ENCODE data around the gene MYT1. TPM values are rescaled to one million over a fixed set of nuclear protein-coding genes. Genes with fewer than 3 reads are reported as not detected.

MYT1 gene
- total and polyA plus RNA-seq, 4 donors: under 0.01 to 6.5 (median 0.08) TPM

DNA sequence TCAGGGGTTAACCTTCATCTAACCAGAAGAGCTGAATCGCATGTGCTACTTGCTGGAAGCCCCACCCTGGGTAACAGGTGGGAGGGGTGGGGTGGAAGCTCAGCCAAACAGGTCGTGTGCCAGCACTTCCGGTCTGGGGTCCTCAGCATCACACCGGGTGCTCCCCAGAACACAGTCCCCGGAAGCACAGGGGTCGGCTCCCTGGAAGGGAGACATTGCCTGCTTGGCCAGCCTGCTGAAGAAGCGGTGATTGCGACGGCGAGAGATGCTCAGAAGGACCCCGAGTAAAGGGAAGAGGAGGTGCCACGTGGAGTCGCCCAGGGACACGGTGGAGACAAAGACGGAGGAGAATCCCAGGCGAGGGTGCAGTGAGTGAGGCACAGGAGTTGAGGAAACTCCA, 36.5 kb downstream of the MYT1 start:
- no peak for DNase-seq (ENCODE audit: low spot score)
- H3K27me3 ChIP-seq (ENCODE audit: control insufficient read depth in 4 of 4, insufficient read depth in 4 of 4, low read length in 3 of 4): no peaks in the 10 kb centered on the region
- H3K9me3 ChIP-seq (ENCODE audit: control insufficient read depth in 4 of 4, low read length in 3 of 4): no peaks in the 10 kb centered on the region
- H3K9ac ChIP-seq (ENCODE audit: low read depth in 1 of 2, low read length in 2 of 2): no peak overlapping the region
- TF ChIP-seq, protein P1, sequence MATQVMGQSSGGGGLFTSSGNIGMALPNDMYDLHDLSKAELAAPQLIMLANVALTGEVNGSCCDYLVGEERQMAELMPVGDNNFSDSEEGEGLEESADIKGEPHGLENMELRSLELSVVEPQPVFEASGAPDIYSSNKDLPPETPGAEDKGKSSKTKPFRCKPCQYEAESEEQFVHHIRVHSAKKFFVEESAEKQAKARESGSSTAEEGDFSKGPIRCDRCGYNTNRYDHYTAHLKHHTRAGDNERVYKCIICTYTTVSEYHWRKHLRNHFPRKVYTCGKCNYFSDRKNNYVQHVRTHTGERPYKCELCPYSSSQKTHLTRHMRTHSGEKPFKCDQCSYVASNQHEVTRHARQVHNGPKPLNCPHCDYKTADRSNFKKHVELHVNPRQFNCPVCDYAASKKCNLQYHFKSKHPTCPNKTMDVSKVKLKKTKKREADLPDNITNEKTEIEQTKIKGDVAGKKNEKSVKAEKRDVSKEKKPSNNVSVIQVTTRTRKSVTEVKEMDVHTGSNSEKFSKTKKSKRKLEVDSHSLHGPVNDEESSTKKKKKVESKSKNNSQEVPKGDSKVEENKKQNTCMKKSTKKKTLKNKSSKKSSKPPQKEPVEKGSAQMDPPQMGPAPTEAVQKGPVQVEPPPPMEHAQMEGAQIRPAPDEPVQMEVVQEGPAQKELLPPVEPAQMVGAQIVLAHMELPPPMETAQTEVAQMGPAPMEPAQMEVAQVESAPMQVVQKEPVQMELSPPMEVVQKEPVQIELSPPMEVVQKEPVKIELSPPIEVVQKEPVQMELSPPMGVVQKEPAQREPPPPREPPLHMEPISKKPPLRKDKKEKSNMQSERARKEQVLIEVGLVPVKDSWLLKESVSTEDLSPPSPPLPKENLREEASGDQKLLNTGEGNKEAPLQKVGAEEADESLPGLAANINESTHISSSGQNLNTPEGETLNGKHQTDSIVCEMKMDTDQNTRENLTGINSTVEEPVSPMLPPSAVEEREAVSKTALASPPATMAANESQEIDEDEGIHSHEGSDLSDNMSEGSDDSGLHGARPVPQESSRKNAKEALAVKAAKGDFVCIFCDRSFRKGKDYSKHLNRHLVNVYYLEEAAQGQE (IDR thresholded peaks at IDR 0.05): no peak
- TF ChIP-seq, protein P2, sequence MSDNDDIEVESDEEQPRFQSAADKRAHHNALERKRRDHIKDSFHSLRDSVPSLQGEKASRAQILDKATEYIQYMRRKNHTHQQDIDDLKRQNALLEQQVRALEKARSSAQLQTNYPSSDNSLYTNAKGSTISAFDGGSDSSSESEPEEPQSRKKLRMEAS (IDR thresholded peaks at IDR 0.05): no peak
- no peak for TF ChIP-seq YY1 (IDR thresholded peaks at IDR 0.05)
- no peak for TF ChIP-seq JUND (IDR thresholded peaks at IDR 0.05)
- TF ChIP-seq, protein P3, sequence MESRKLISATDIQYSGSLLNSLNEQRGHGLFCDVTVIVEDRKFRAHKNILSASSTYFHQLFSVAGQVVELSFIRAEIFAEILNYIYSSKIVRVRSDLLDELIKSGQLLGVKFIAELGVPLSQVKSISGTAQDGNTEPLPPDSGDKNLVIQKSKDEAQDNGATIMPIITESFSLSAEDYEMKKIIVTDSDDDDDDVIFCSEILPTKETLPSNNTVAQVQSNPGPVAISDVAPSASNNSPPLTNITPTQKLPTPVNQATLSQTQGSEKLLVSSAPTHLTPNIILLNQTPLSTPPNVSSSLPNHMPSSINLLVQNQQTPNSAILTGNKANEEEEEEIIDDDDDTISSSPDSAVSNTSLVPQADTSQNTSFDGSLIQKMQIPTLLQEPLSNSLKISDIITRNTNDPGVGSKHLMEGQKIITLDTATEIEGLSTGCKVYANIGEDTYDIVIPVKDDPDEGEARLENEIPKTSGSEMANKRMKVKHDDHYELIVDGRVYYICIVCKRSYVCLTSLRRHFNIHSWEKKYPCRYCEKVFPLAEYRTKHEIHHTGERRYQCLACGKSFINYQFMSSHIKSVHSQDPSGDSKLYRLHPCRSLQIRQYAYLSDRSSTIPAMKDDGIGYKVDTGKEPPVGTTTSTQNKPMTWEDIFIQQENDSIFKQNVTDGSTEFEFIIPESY (IDR thresholded peaks at IDR 0.05): no peak
- TF ChIP-seq FOXA1 (IDR thresholded peaks at IDR 0.05): no peak
- TF ChIP-seq GABPA (IDR thresholded peaks at IDR 0.05 in 1 of 2, conservative IDR thresholded peaks at IDR 0.05 in 1 of 2): no peak
- TF ChIP-seq SP1 (IDR thresholded peaks at IDR 0.05): no peak
- TF ChIP-seq EGR1 (IDR thresholded peaks at IDR 0.05; ENCODE audit: low read depth in 2 of 2): no peak
- no peak for TF ChIP-seq HNF4A (conservative IDR thresholded peaks at IDR 0.05)
- TF ChIP-seq HNF4G (IDR thresholded peaks at IDR 0.05): no peak
- TF ChIP-seq, protein P4, sequence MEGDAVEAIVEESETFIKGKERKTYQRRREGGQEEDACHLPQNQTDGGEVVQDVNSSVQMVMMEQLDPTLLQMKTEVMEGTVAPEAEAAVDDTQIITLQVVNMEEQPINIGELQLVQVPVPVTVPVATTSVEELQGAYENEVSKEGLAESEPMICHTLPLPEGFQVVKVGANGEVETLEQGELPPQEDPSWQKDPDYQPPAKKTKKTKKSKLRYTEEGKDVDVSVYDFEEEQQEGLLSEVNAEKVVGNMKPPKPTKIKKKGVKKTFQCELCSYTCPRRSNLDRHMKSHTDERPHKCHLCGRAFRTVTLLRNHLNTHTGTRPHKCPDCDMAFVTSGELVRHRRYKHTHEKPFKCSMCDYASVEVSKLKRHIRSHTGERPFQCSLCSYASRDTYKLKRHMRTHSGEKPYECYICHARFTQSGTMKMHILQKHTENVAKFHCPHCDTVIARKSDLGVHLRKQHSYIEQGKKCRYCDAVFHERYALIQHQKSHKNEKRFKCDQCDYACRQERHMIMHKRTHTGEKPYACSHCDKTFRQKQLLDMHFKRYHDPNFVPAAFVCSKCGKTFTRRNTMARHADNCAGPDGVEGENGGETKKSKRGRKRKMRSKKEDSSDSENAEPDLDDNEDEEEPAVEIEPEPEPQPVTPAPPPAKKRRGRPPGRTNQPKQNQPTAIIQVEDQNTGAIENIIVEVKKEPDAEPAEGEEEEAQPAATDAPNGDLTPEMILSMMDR (IDR thresholded peaks at IDR 0.05; ENCODE audit: low read depth, low read length, missing input control): no peak
- TF ChIP-seq TAF1 (conservative IDR thresholded peaks at IDR 0.05): no peak
- TF ChIP-seq RAD21 (IDR thresholded peaks at IDR 0.05): no peak
- TF ChIP-seq, protein P5, sequence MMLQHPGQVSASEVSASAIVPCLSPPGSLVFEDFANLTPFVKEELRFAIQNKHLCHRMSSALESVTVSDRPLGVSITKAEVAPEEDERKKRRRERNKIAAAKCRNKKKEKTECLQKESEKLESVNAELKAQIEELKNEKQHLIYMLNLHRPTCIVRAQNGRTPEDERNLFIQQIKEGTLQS (IDR thresholded peaks at IDR 0.05): no peak
- no peak for TF ChIP-seq RXRA (IDR thresholded peaks at IDR 0.05)
- TF ChIP-seq NR2F2 (IDR thresholded peaks at IDR 0.05): no peak
- no peaks in the 10 kb centered on the region for H3K36me3 ChIP-seq (ENCODE audit: control insufficient read depth in 4 of 4, insufficient read depth in 3 of 4, low read depth in 1 of 4, low read length in 3 of 4)
- H3K4me3 ChIP-seq (ENCODE audit: low read depth in 1 of 3, low read length in 3 of 3): no peak overlapping the region
- 84% methylated on average over 16 of the region's 16 CpGs for WGBS
- H3K27ac ChIP-seq (ENCODE audit: low read depth in 1 of 2, low read length in 2 of 2): no peak overlapping the region
- peaks cover 0 to 11% (median 10%) of the 10 kb centered on the region in 4 donors for H3K4me1 ChIP-seq (ENCODE audit: control insufficient read depth in 4 of 4, insufficient read depth in 4 of 4, low read length in 3 of 4)
